ENCODE measurements around the gene CIRBP.

The CIRBP gene

DNA sequence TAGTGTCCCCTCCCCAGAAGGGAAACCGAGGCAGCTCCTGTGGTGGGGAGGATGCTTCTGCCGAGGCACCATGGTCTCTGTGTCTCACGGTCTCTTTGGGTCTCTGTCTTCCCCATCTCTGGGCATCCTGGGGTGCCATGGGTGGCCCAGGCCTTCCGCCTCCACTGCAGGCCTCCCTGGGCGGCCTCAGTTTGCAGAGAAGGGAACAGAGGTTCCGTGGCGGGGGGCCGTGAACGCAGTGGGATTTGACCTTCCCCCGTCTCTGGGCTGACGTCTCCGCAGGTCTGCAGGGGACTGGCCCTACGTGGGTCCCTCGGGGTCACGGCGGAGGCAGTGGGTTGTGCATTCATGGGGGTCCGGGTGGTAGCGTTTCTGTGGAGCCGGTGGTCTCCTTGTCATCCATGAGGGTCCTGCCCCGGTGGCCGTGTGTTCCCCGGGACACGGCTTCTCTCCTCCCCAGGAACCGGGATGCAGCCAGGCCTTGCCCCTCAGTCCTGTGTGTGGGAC, 21.1 kb downstream of the CIRBP start:
- Histone ChIP-seq H2AFZ (ENCODE audit: low read depth, low read length) (0 out of 2 replicates have a peak overlapping the region, but pooled peaks have one; percentile 26), H3K9me3 (ENCODE audit: insufficient read depth, low read length) (no peaks in the 10 kb centered on the region), H3K27ac (ENCODE audit: low read length) (no peak overlapping the region), H4K20me1 (ENCODE audit: insufficient read depth, low read length) (no peaks in the 10 kb centered on the region), H3K27me3 (ENCODE audit: low read depth, low read length) (peaks cover 30% of the 10 kb centered on the region), H3K4me1 (ENCODE audit: low read length) (peaks cover 37% of the 10 kb centered on the region), H3K9ac (ENCODE audit: low read length) (peak overlapping the region; percentile 12; the same call in 1 of the 2 replicates), H3K79me2 (ENCODE audit: low read length) (no peaks in the 10 kb centered on the region), H3K36me3 (replicated peaks; ENCODE audit: low read depth, low read length) (no peaks in the 10 kb centered on the region), H3K4me3 (ENCODE audit: low read length) (peak overlapping the region; percentile 74; the same call in 1 of the 2 replicates), H3K4me2 (ENCODE audit: low read length) (peak overlapping the region; percentile 94)
- TF ChIP-seq EZH2phosphoT487 (IDR thresholded peaks at IDR 0.05; ENCODE audit: low read depth) = no peak
- TF ChIP-seq, protein P1, sequence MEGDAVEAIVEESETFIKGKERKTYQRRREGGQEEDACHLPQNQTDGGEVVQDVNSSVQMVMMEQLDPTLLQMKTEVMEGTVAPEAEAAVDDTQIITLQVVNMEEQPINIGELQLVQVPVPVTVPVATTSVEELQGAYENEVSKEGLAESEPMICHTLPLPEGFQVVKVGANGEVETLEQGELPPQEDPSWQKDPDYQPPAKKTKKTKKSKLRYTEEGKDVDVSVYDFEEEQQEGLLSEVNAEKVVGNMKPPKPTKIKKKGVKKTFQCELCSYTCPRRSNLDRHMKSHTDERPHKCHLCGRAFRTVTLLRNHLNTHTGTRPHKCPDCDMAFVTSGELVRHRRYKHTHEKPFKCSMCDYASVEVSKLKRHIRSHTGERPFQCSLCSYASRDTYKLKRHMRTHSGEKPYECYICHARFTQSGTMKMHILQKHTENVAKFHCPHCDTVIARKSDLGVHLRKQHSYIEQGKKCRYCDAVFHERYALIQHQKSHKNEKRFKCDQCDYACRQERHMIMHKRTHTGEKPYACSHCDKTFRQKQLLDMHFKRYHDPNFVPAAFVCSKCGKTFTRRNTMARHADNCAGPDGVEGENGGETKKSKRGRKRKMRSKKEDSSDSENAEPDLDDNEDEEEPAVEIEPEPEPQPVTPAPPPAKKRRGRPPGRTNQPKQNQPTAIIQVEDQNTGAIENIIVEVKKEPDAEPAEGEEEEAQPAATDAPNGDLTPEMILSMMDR (IDR thresholded peaks at IDR 0.05; ENCODE audit: low read depth, low read length) = no peak

DNA sequence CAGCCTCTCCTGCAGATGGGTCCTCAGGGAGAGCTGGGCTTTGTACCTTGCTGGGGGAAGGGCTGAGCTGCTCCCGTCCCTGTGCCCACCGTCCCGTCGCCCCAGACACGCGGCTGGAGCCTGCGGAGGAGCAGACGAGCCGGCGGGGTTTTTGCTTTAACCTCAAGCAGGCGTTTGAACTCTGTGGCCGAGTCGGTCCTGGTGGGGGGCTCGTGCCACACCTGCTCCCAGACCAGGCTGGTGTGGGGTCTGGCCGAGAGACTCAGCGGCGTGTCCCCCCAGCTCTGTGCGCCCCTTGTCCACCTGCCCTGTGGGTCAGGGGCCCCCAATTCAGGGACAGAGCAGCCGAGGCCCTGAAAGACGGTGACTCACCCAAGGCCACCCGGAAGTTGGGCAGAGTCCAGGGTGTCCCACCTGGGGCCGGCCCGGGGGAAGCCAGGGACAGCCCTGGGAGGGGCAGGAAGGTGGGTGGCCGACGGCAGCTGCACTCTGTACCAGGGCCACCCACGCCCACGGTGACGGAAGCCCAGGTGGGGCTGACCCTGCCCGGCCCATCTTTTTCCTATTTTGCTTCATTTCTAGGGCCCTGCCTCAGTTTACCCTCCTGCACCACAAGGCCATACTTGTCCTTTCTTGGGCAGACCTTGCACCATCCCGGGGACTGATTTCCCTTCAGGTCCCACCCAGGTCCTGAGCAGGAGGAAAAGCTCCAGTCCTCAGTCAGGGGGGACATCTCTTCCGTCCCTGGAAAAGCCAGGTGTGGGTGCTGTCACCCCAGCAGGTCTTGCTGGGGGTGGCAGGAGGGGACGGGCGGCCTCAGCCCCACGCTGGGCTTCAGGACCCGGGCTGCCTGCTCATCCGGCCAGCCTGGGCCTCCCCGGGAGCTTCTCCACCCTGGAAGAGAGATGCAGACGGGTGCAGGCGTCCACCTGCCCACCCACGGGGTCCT, 21.8 kb downstream of the CIRBP start:
- Histone ChIP-seq H3K27me3 (ENCODE audit: low read depth, low read length) (peaks cover 30% of the 10 kb centered on the region), H4K20me1 (ENCODE audit: insufficient read depth, low read length) (no peaks in the 10 kb centered on the region), H3K36me3 (replicated peaks; ENCODE audit: low read depth, low read length) (no peaks in the 10 kb centered on the region), H3K9me3 (ENCODE audit: insufficient read depth, low read length) (no peaks in the 10 kb centered on the region), H3K9ac (ENCODE audit: low read length) (peak overlapping the region; percentile 44; the same call in 1 of the 2 replicates), H3K27ac (ENCODE audit: low read length) (peak overlapping the region; percentile 17; the same call in 1 of the 2 replicates), H3K4me2 (ENCODE audit: low read length) (peak overlapping the region; percentile 94), H3K4me1 (ENCODE audit: low read length) (peaks cover 37% of the 10 kb centered on the region), H3K4me3 (ENCODE audit: low read length) (peak overlapping the region; percentile 74), H2AFZ (ENCODE audit: low read depth, low read length) (0 out of 2 replicates have a peak overlapping the region, but pooled peaks have one; percentile 26), H3K79me2 (ENCODE audit: low read length) (no peaks in the 10 kb centered on the region)
- TF ChIP-seq EZH2phosphoT487 (IDR thresholded peaks at IDR 0.05; ENCODE audit: low read depth) = no peak
- TF ChIP-seq, protein P1 (IDR thresholded peaks at IDR 0.05; ENCODE audit: low read depth, low read length) = no peak

DNA sequence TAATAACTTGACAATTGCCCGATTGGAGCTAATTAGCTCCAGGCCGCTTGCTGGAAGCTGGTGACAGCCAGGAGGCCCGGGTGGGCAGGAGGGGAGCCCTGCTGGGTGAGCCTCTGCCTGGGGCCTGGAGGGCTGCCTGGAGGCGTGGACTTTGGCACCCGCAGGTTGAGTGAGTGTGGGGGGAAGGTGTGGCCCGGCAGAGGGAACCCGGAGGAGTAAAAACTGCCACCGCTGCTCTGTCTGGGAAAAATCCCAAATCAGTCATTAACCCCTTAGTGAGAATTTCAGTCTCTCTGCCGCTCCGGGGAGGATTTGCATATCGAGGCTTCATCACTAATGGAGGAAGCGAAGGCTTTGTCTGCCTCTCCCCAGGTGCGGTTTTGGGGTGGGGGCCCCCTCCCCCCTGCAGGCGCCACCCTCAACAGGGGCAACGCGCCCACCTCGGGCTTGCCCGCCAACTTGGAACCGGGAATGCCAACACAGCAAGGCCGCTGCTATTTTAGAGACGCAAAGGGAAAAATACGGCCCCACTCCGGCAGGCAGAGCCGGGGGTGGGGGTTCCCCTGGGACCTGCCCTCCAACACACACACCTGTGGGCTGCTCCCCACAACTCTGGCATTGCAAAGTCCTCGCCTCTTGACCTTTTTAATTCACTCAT, 22.8 kb downstream of the CIRBP start:
- Histone ChIP-seq H3K79me2 (ENCODE audit: low read length) (no peaks in the 10 kb centered on the region), H3K27me3 (ENCODE audit: low read depth, low read length) (peaks cover 33% of the 10 kb centered on the region), H3K9me3 (ENCODE audit: insufficient read depth, low read length) (no peaks in the 10 kb centered on the region), H2AFZ (ENCODE audit: low read depth, low read length) (peak overlapping the region; percentile 62; the same call in 1 of the 2 replicates), H3K27ac (ENCODE audit: low read length) (peak overlapping the region; percentile 17; the same call in 1 of the 2 replicates), H3K4me2 (ENCODE audit: low read length) (peak overlapping the region; percentile 94), H3K4me1 (ENCODE audit: low read length) (peaks cover 37% of the 10 kb centered on the region), H4K20me1 (ENCODE audit: insufficient read depth, low read length) (no peaks in the 10 kb centered on the region), H3K4me3 (ENCODE audit: low read length) (peak overlapping the region; percentile 74), H3K9ac (ENCODE audit: low read length) (peak overlapping the region; percentile 44), H3K36me3 (replicated peaks; ENCODE audit: low read depth, low read length) (no peaks in the 10 kb centered on the region)
- TF ChIP-seq, protein P1 (IDR thresholded peaks at IDR 0.05; ENCODE audit: low read depth, low read length) = no peak
- no peak for TF ChIP-seq EZH2phosphoT487 (IDR thresholded peaks at IDR 0.05; ENCODE audit: low read depth)
